Upper lobe of left lung (tissue), 4 donors: Measurements from ENCODE around the gene KIFBP.

ENCODE experiments used
- EP300 ChIP-seq, 4 donors: sonication (generic); formaldehyde crosslinking; IDR thresholded peaks; one replicate each; pipeline ENCODE4 v1.5.1; 2017; ENCODE audit warnings: antibody characterized with exemption in 4 of 4, control low read depth in 2 of 4
- POLR2A ChIP-seq, 4 donors: fragments of 450-650 bp; IDR thresholded peaks; one replicate each; pipeline ENCODE4 v1.5.1; 2016 to 2017; ENCODE audit warnings: antibody characterized with exemption in 4 of 4, mild to moderate bottlenecking in 2 of 4
- POLR2AphosphoS5 ChIP-seq, 2 donors: sonication (generic); formaldehyde crosslinking; IDR thresholded peaks; one replicate each; pipeline ENCODE4 v1.5.1; 2017; ENCODE audit warnings: antibody characterized with exemption in 2 of 2
- TF ChIP-seq, protein P1 (sequence below), 6 experiments: fragments of 450-650 bp in 4 of 6; fragments of 200-600 bp in 2 of 6; sonication (generic) in 2 of 6; IDR thresholded peaks; one replicate each; pipeline ENCODE4 v1.5.1; 2016 to 2019; ENCODE audit warnings: antibody characterized with exemption in 6 of 6

DNA sequence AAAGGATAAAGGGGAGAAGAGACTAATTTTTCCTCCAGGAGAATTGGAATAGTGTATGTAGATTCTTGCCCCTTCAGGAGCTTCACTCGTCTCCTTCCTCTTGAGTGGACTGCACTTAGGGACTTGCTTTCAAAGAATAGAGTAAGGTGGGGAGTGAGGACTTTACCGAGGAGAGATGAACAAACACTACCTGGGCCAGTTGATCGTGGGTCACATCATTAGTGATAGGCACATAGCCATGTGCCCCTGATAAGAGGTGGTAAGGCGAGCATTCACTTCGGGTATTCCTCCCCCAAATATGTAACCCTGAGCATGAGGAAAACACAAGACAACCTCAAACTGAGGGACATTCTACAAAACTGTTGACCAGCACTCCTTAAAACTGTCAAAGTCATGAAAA is 14.6 kb upstream of the KIFBP start:
- no peak for TF ChIP-seq POLR2AphosphoS5 (IDR thresholded peaks at IDR 0.05)
- TF ChIP-seq, protein P1, sequence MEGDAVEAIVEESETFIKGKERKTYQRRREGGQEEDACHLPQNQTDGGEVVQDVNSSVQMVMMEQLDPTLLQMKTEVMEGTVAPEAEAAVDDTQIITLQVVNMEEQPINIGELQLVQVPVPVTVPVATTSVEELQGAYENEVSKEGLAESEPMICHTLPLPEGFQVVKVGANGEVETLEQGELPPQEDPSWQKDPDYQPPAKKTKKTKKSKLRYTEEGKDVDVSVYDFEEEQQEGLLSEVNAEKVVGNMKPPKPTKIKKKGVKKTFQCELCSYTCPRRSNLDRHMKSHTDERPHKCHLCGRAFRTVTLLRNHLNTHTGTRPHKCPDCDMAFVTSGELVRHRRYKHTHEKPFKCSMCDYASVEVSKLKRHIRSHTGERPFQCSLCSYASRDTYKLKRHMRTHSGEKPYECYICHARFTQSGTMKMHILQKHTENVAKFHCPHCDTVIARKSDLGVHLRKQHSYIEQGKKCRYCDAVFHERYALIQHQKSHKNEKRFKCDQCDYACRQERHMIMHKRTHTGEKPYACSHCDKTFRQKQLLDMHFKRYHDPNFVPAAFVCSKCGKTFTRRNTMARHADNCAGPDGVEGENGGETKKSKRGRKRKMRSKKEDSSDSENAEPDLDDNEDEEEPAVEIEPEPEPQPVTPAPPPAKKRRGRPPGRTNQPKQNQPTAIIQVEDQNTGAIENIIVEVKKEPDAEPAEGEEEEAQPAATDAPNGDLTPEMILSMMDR (IDR thresholded peaks at IDR 0.05) = no peak
- no peak for TF ChIP-seq EP300 (IDR thresholded peaks at IDR 0.05)
- TF ChIP-seq POLR2A (IDR thresholded peaks at IDR 0.05) = no peak
